ENCODE results near the gene KLK3.
"Not testable (repeated sequence)": the region's sequence is repeated elsewhere in the genome, so short reads cannot be mapped to it uniquely, and the experiment has no call there.

KLK3 gene

DNA sequence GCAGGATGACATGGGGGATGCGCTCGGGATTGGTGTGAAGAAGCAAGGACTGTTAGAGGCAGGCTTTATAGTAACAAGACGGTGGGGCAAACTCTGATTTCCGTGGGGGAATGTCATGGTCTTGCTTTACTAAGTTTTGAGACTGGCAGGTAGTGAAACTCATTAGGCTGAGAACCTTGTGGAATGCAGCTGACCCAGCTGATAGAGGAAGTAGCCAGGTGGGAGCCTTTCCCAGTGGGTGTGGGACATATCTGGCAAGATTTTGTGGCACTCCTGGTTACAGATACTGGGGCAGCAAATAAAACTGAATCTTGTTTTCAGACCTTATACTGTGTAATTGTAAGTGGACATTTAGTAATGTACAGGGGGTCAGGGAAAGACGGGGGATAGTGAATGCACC, 25.5 kb downstream of the KLK3 start:
- Histone ChIP-seq H3K4me3 (no peak overlapping the region), H3K27ac (no peak overlapping the region), H3K9me3 (ENCODE audit: low read depth, low read length) (no peaks in the 10 kb centered on the region), H3K9ac (ENCODE audit: insufficient read length) (no peak overlapping the region), H3K36me3 (ENCODE audit: insufficient read depth, low read length) (no peaks in the 10 kb centered on the region)
- no peak for TF ChIP-seq FOXP2 (optimal IDR thresholded peaks at IDR 0.05; ENCODE audit: control extremely low read depth, extremely low read length, insufficient read depth)
- no peak for TF ChIP-seq POLR2AphosphoS5 (IDR thresholded peaks at IDR 0.05; ENCODE audit: borderline replicate concordance, low read depth, low read length)
- no peak for TF ChIP-seq EZH2 (IDR thresholded peaks at IDR 0.05)
- DNase-seq (ENCODE audit: low read depth, low spot score) = no peak

DNA sequence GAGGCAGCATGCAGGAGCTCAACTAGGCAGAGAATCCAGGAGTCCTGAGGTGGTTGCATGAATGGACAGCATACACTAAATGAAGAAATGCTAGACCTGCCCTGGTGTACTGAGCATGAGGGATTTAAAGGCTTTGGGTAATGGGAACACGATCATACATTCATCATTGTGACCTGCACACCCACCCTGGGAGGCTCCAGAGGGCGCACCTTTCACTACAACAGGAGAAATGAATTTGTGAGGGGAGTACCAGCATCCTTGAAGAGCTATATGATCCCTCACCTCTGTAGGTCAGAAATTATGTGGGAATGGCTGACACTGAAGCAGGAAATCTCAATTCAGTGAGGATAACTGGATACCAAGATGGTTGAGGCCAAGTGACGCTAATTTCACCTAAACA, 27.5 kb downstream of the KLK3 start:
- DNase-seq (ENCODE audit: low read depth, low spot score) = no peak
- H3K9me3 ChIP-seq (ENCODE audit: low read depth, low read length) = no peaks in the 10 kb centered on the region
- H3K27ac ChIP-seq = no peak overlapping the region
- H3K4me3 ChIP-seq = no peak overlapping the region
- no peak for TF ChIP-seq POLR2AphosphoS5 (IDR thresholded peaks at IDR 0.05; ENCODE audit: borderline replicate concordance, low read depth, low read length)
- TF ChIP-seq EZH2 (IDR thresholded peaks at IDR 0.05) = no peak
- no peaks in the 10 kb centered on the region for H3K36me3 ChIP-seq (ENCODE audit: insufficient read depth, low read length)
- no peak overlapping the region for H3K9ac ChIP-seq (ENCODE audit: insufficient read length)

DNA sequence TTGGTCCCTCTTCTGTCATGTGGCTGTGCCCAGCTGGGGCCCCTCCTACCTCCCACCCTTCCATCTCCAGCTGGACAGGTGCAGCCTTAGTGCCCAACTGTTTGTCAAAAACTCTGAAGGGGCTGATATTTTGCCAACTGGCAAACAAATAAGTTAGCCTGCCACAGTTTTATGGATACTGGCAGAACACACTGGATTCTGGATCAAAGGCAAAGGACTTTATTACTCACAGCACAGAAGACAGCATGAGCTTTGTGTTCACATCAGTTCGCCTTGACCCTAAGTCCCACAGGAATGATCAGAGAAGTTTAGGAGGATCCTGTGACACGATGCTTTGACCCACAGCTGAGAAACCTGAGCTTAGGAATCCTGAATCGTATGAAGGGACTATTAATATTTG, 34.9 kb downstream of the KLK3 start:
- no peaks in the 10 kb centered on the region for H3K36me3 ChIP-seq (ENCODE audit: insufficient read depth, low read length)
- H3K9me3 ChIP-seq (ENCODE audit: low read depth, low read length) = no peaks in the 10 kb centered on the region
- no peak overlapping the region for H3K27ac ChIP-seq
- TF ChIP-seq FOXP2 (optimal IDR thresholded peaks at IDR 0.05; ENCODE audit: control extremely low read depth, extremely low read length, insufficient read depth) (no peak), POLR2AphosphoS5 (IDR thresholded peaks at IDR 0.05; ENCODE audit: borderline replicate concordance, low read depth, low read length) (no peak), EZH2 (IDR thresholded peaks at IDR 0.05) (no peak)
- no peak overlapping the region for H3K4me3 ChIP-seq
- no peak for DNase-seq (ENCODE audit: low read depth, low spot score)
- no peak overlapping the region for H3K9ac ChIP-seq (ENCODE audit: insufficient read length)

DNA sequence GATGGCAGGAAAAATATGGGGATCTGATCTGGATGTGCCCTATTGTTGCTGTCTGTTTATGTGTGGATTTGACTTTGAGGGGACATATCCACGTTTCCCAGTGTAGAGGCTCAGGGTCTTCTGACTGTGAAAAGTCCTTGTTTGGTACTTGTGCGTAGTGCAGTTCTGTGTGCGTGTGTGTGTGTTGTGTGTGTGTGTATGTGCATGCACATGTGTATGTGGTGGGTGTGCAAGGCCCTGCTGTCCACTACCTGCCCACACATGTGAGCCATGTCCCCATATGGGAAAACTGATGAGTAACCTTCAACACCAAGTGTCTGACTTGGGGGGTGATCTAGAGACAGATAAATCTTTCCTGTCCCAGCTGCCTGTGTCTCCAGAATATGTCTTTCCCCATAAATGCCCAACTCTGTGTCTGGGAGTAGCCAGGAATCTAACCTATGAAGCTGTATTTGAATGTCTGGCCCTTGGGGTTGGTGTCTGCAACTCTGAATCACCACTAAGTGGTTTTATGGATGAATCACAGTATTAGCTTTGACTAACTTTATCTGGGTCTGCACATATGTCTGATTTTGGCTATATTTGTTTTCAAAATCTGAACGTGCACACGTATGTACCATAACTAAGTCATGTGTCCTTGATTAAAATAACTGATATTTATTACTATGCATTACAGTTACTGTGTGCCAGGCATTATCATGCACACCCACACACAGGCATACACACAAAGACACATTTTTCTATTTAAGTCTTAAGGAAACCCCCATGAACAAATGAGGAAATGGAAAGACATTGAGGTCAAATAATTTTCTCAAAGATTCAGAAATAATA, 35.9 kb downstream of the KLK3 start:
- no peak overlapping the region for H3K27ac ChIP-seq
- no peak overlapping the region for H3K9ac ChIP-seq (ENCODE audit: insufficient read length)
- no peaks in the 10 kb centered on the region for H3K36me3 ChIP-seq (ENCODE audit: insufficient read depth, low read length)
- DNase-seq (ENCODE audit: low read depth, low spot score) = no peak
- no peak for TF ChIP-seq FOXP2 (optimal IDR thresholded peaks at IDR 0.05; ENCODE audit: control extremely low read depth, extremely low read length, insufficient read depth)
- no peak for TF ChIP-seq EZH2 (IDR thresholded peaks at IDR 0.05)
- TF ChIP-seq POLR2AphosphoS5 (IDR thresholded peaks at IDR 0.05; ENCODE audit: borderline replicate concordance, low read depth, low read length) = no peak
- no peaks in the 10 kb centered on the region for H3K9me3 ChIP-seq (ENCODE audit: low read depth, low read length)
- H3K4me3 ChIP-seq = no peak overlapping the region

DNA sequence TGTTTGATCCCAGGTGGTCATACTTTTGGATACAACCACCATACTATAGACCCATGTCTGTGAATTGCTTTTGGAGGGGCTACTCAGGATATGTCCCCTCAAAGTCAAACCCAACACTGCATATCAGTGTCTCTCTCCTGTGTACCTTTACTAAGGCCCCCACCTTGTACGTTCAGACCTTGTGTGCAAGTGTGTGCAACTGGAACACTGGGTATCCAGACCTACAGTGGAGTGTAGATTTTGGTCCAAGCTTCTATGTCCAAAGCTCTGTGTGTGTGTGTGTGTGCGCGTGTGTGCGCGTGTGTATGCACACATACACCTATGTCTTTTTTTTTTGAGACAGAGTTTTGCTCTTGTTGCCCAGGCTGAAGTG, 36.5 kb downstream of the KLK3 start:
- Histone ChIP-seq H3K9me3 (ENCODE audit: low read depth, low read length) (no peaks in the 10 kb centered on the region), H3K4me3 (no peak overlapping the region), H3K36me3 (ENCODE audit: insufficient read depth, low read length) (no peaks in the 10 kb centered on the region), H3K27ac (no peak overlapping the region), H3K9ac (ENCODE audit: insufficient read length) (no peak overlapping the region)
- DNase-seq (ENCODE audit: low read depth, low spot score) = no peak
- TF ChIP-seq FOXP2 (optimal IDR thresholded peaks at IDR 0.05; ENCODE audit: control extremely low read depth, extremely low read length, insufficient read depth) (no peak), POLR2AphosphoS5 (IDR thresholded peaks at IDR 0.05; ENCODE audit: borderline replicate concordance, low read depth, low read length) (no peak), EZH2 (IDR thresholded peaks at IDR 0.05) (no peak)

DNA sequence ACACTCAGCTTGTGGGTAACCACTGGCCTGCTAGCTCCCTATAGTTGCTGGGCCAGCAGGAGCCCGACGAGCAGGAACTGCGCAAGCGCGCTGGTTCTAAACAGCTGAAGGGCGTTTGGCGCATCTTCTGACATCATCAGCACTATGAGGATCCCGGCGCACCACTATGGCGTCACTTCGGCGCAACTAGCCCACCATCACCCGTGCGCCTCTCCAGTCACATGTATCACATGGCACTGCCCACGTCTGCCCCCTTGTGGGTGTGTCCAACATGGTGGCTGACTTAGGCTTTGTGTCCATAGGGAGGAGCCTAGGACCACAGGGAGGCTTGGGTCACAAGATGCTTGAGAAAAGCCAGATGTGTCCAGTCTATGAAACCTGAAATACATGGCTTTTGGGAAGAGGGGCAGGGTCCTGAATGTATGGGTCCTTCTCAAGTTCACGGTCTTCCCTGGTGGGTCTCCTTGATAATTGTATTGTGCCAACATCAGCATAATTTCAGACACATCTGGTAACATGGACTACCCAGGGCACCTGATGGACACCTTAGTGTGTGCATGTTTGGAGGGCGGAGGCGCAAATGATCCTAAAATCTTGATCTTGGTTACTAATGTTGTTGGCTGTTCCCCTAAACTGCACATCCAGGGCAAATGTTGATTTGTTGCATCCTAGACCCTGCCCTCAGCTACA, 38.5 kb downstream of the KLK3 start:
- DNase-seq (ENCODE audit: low read depth, low spot score) = no peak
- TF ChIP-seq EZH2 (IDR thresholded peaks at IDR 0.05) (no peak), FOXP2 (optimal IDR thresholded peaks at IDR 0.05; ENCODE audit: control extremely low read depth, extremely low read length, insufficient read depth) (no peak), POLR2AphosphoS5 (IDR thresholded peaks at IDR 0.05; ENCODE audit: borderline replicate concordance, low read depth, low read length) (no peak)
- Histone ChIP-seq H3K9me3 (ENCODE audit: low read depth, low read length) (no peaks in the 10 kb centered on the region), H3K9ac (ENCODE audit: insufficient read length) (no peak overlapping the region), H3K36me3 (ENCODE audit: insufficient read depth, low read length) (no peaks in the 10 kb centered on the region), H3K27ac (no peak overlapping the region), H3K4me3 (no peak overlapping the region)

DNA sequence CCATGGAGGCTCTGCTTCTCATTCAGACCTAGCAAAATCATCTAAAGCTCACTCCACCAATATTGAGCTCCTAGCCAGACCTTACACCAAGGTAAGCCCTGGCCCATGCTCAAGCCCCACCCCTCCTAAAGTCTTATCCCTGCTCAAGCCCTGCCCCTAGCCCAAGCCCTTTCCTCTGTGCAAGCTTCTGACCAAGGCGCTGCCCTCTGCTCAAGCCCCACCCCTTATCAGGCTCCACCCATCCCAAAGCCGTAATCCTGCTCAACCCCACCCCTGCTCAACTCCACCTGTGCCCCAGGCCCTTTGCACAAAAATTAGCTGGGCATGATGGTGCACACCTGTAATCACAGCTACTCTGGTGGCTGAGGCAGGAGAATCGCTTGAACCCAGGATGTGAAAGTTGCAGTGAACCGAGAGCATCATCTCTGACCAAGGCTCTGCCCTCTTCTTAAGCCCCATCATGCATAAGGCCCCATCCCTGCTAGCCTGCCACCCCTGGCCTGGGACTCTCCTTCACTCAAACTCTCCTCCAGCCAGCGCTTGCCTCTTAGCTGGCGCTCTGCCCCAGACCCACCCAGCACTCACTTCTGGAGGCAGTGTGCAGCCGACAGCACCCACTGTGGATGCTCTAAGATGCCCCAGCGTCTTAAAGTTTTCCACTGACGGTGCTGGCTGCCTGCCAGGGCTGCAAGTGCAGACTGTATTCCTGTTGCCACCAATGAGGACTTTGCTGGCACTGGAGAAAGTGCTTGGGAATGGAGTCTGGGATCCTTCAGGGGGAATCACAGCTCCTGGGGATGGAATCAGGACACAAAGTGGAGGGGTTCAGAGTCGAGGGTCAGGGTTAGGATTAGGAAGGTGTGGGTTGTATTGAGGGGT, 40.0 kb downstream of the KLK3 start:
- H3K27ac ChIP-seq = no peak overlapping the region
- no peak overlapping the region for H3K9ac ChIP-seq (ENCODE audit: insufficient read length)
- no peak overlapping the region for H3K4me3 ChIP-seq
- H3K9me3 ChIP-seq (ENCODE audit: low read depth, low read length) = no peaks in the 10 kb centered on the region
- no peaks in the 10 kb centered on the region for H3K36me3 ChIP-seq (ENCODE audit: insufficient read depth, low read length)
- no peak for TF ChIP-seq FOXP2 (optimal IDR thresholded peaks at IDR 0.05; ENCODE audit: control extremely low read depth, extremely low read length, insufficient read depth)
- TF ChIP-seq POLR2AphosphoS5 (IDR thresholded peaks at IDR 0.05; ENCODE audit: borderline replicate concordance, low read depth, low read length) = no peak
- no peak for TF ChIP-seq EZH2 (IDR thresholded peaks at IDR 0.05)
- no peak for DNase-seq (ENCODE audit: low read depth, low spot score)

DNA sequence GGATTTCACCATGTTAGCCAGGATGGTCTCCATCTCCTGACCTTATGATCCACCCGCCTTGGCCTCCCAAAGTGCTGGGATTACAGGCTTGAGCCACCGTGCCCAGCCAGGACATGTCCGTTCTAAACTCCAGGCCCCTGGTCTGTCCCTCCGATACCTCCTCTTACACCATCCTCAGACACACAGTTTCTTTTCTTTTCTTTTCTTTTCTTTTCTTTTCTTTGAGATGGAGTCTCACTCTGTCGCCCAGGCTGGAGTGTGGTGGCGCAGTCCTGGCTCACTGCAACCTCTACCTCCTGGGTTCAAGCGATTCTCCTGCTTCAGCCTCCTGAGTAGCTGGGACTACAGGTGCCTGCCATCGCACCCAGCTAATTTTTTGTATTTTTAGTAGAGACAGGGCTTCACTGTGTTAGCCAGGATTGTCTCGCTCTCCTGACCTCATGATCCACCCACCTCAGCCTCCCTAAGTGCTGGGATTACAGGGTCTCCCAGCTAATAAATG, 41.4 kb downstream of the KLK3 start:
- H3K4me3 ChIP-seq = not testable (repeated sequence)

More for the DNA sequence above, 41.4 kb downstream of the KLK3 start:
- H3K36me3 ChIP-seq (ENCODE audit: insufficient read depth, low read length); H3K9me3 ChIP-seq (ENCODE audit: low read depth, low read length); H3K9ac ChIP-seq (ENCODE audit: insufficient read length); DNase-seq (ENCODE audit: low read depth, low spot score); H3K27ac ChIP-seq: not testable (repeated sequence)
